Erythroblast (primary cell): ENCODE data around the gene MTCH2.

ENCODE experiments used
- DNase-seq, 2 experiments: peaks; one replicate each; lab custom pipeline; 2025; lab: John Stamatoyannopoulos, UW
- GATA1 ChIP-seq: IDR thresholded peaks from 2 replicates; pipeline ENCODE4 v1.6.1; 2011; ENCODE audit warnings: low read depth, mild to moderate bottlenecking, control low read depth, low read length, moderate library complexity
- POLR2A ChIP-seq: IDR thresholded peaks from 2 replicates; pipeline ENCODE4 v1.6.1; 2011; ENCODE audit warnings: mild to moderate bottlenecking, low read length

The MTCH2 gene

GRCh38 chr11:47616726-47617416, 25.5 kb downstream of the MTCH2 start:
- no peak for TF ChIP-seq GATA1
- DNase-seq: peak; percentile 59 to 70

GRCh38 chr11:47615249-47615648, 27.1 kb downstream of the MTCH2 start:
- TF ChIP-seq POLR2A (no peak), GATA1 (no peak)
- DNase-seq: no peak

- TF ChIP-seq POLR2A (no peak), GATA1 (no peak)
- no peak for DNase-seq
Measured at GRCh38 chr11:47611348-47611794, 31.0 kb downstream of the MTCH2 start.

- peak; percentile 88 to 91 for DNase-seq
- TF ChIP-seq GATA1 (no peak), POLR2A (no peak)
Measured at GRCh38 chr11:47609675-47610074, 32.7 kb downstream of the MTCH2 start.

GRCh38 chr11:47607380-47607779, 35.0 kb downstream of the MTCH2 start:
- no peak for DNase-seq
- no peak for TF ChIP-seq POLR2A
- TF ChIP-seq GATA1: no peak

GRCh38 chr11:47606731-47607130, 35.6 kb downstream of the MTCH2 start:
- TF ChIP-seq GATA1 (no peak), POLR2A (no peak)
- no peak for DNase-seq

- DNase-seq: no peak
- no peak for TF ChIP-seq POLR2A
- TF ChIP-seq GATA1: no peak
Measured at GRCh38 chr11:47605921-47606320, 36.4 kb downstream of the MTCH2 start.

- no peak for DNase-seq
- TF ChIP-seq POLR2A (no peak), GATA1 (no peak)
Measured at GRCh38 chr11:47603295-47603694, 39.1 kb downstream of the MTCH2 start.

- TF ChIP-seq GATA1 (no peak), POLR2A (no peak)
- DNase-seq: no peak
Measured at GRCh38 chr11:47599902-47600301, 42.5 kb downstream of the MTCH2 start.

- TF ChIP-seq GATA1: no peak
- TF ChIP-seq POLR2A: no peak
Measured at GRCh38 chr11:47595967-47596366, 46.4 kb downstream of the MTCH2 start.

GRCh38 chr11:47595029-47595428, 47.3 kb downstream of the MTCH2 start:
- DNase-seq: no peak
- no peak for TF ChIP-seq POLR2A
- TF ChIP-seq GATA1: no peak

More at GRCh38 chr11:47595967-47596366, 46.4 kb downstream of the MTCH2 start:
- DNase-seq: no peak

- no peak for DNase-seq
- TF ChIP-seq GATA1: no peak
- TF ChIP-seq POLR2A: no peak
Measured at GRCh38 chr11:47593934-47594855, 48.2 kb downstream of the MTCH2 start, which contains the start of gene C1QTNF4. C1QTNF4 (minus strand) TSS chr11:47594411; CDS start chr11:47590810, 3,601 bp downstream.

- DNase-seq: no peak
- TF ChIP-seq POLR2A (no peak), GATA1 (no peak)
Measured at GRCh38 chr11:47593492-47593933, 48.8 kb downstream of the MTCH2 start.

GRCh38 chr11:47592970-47593369, 49.4 kb downstream of the MTCH2 start:
- no peak for TF ChIP-seq GATA1
- no peak for TF ChIP-seq POLR2A
- DNase-seq: no peak

- no peak for DNase-seq
Measured at GRCh38 chr11:47592251-47592650, 50.1 kb downstream of the MTCH2 start.

More at GRCh38 chr11:47592251-47592650, 50.1 kb downstream of the MTCH2 start:
- TF ChIP-seq POLR2A (no peak), GATA1 (no peak)
